ENCODE measurements around the gene ARID5B.

ARID5B gene

GRCh38 chr10:61883371-61884025 is 18.0 kb upstream of the ARID5B start:
- DNase-seq (ENCODE audit: low spot score), result no peak

GRCh38 chr10:61887772-61888171 is 13.7 kb upstream of the ARID5B start:
- no peak for DNase-seq (ENCODE audit: low spot score)

- DNase-seq (ENCODE audit: low spot score), result no peak
Measured at GRCh38 chr10:61888744-61889143, 12.8 kb upstream of the ARID5B start.

GRCh38 chr10:61890430-61890829 is 11.1 kb upstream of the ARID5B start:
- no peak for DNase-seq (ENCODE audit: low spot score)

GRCh38 chr10:61890881-61891409 is 10.6 kb upstream of the ARID5B start:
- no peak for DNase-seq (ENCODE audit: low spot score)

GRCh38 chr10:61891906-61892585 is 9.5 kb upstream of the ARID5B start:
- DNase-seq (ENCODE audit: low spot score), result no peak

GRCh38 chr10:61892961-61893360 is 8.5 kb upstream of the ARID5B start:
- no peak for DNase-seq (ENCODE audit: low spot score)

GRCh38 chr10:61894133-61894532 is 7.4 kb upstream of the ARID5B start:
- no peak for DNase-seq (ENCODE audit: low spot score)

- DNase-seq (ENCODE audit: low spot score), result no peak
Measured at GRCh38 chr10:61895898-61896600, 5.5 kb upstream of the ARID5B start.

- DNase-seq (ENCODE audit: low spot score), result peak; percentile 87
Measured at GRCh38 chr10:61896854-61897661, 4.4 kb upstream of the ARID5B start.

GRCh38 chr10:61897671-61898434 is 3.6 kb upstream of the ARID5B start:
- DNase-seq (ENCODE audit: low spot score), result peak; percentile 62

- no peak for DNase-seq (ENCODE audit: low spot score)
Measured at GRCh38 chr10:61898435-61898778, 3.1 kb upstream of the ARID5B start.

- DNase-seq (ENCODE audit: low spot score), result no peak
Measured at GRCh38 chr10:61899069-61899531, 2.4 kb upstream of the ARID5B start.

- DNase-seq (ENCODE audit: low spot score), result no peak
Measured at GRCh38 chr10:61899663-61899996, 1.9 kb upstream of the ARID5B start.

- peak; percentile 37 for DNase-seq (ENCODE audit: low spot score)
Measured at GRCh38 chr10:61899997-61900828, 1.3 kb upstream of the ARID5B start.

- DNase-seq (ENCODE audit: low spot score), result peak; percentile 17
Measured at GRCh38 chr10:61901829-61902444, 438 bp downstream of the ARID5B start.

GRCh38 chr10:61902445-61903220 is 1.1 kb downstream of the ARID5B start:
- DNase-seq (ENCODE audit: low spot score), result peak; percentile 29

- DNase-seq (ENCODE audit: low spot score), result peak; percentile 57
Measured at GRCh38 chr10:61903221-61903927, 1.9 kb downstream of the ARID5B start.

- no peak for DNase-seq (ENCODE audit: low spot score)
Measured at GRCh38 chr10:61903928-61904344, 2.4 kb downstream of the ARID5B start.
